Small intestine (tissue), 7 donors: ENCODE data around the gene ZKSCAN8. TPM values are rescaled to one million over a fixed set of nuclear protein-coding genes. Genes with fewer than 3 reads are reported as not detected.

Experiments
- DNase-seq, 2 donors: peaks; one replicate each; pipeline versions ENCODE4 v3.0.0 to v3.0.0-alpha.2; 2013
- FAIRE-seq: peaks from 2 replicates; lab custom pipeline; 2012; peaks lifted over from hg19 to GRCh38; lab: Jason Lieb, UNC
- H3K27ac ChIP-seq, 3 donors: one replicate each; pipeline ENCODE4 v1.5.1; 2013; ENCODE audit warnings: low read length in 2 of 3, mild to moderate bottlenecking in 2 of 3, control low read depth in 1 of 3, inconsistent platforms in 1 of 3, low read depth in 1 of 3, moderate library complexity in 1 of 3
- H3K27me3 ChIP-seq, 3 donors: one replicate each; pipeline ENCODE4 v1.6.1; 2013; ENCODE audit warnings: low read length in 3 of 3, inconsistent platforms in 1 of 3; ENCODE audit not compliant: control insufficient read depth in 3 of 3, insufficient read depth in 3 of 3
- H3K36me3 ChIP-seq, 3 donors: one replicate each; pipeline ENCODE4 v1.6.1; 2013; ENCODE audit warnings: low read length in 3 of 3, inconsistent platforms in 1 of 3, low read depth in 1 of 3, mild to moderate bottlenecking in 1 of 3, moderate library complexity in 1 of 3; ENCODE audit not compliant: control insufficient read depth in 3 of 3, insufficient read depth in 2 of 3
- H3K4me1 ChIP-seq, 3 donors: one replicate each; pipeline ENCODE4 v1.6.1; 2013; ENCODE audit warnings: low read length in 2 of 3, inconsistent platforms in 1 of 3, low read depth in 1 of 3, mild to moderate bottlenecking in 1 of 3, moderate library complexity in 1 of 3; ENCODE audit not compliant: control insufficient read depth in 3 of 3, insufficient read depth in 2 of 3
- H3K4me3 ChIP-seq, 3 donors: one replicate each; pipeline ENCODE4 v1.5.1; 2013; ENCODE audit warnings: low read length in 3 of 3, control low read depth in 1 of 3, inconsistent platforms in 1 of 3, low read depth in 1 of 3, mild to moderate bottlenecking in 1 of 3, moderate library complexity in 1 of 3
- H3K9me3 ChIP-seq, 2 donors: one replicate each; pipeline ENCODE4 v1.6.1; 2013; ENCODE audit warnings: low read depth in 1 of 2, low read length in 1 of 2; ENCODE audit not compliant: control insufficient read depth in 2 of 2, insufficient read depth in 1 of 2
- WGBS, 3 donors: extraction: QIAGEN DNeasy Blood & Tissue Kit; methylation state at CpG; one replicate each; pipeline ENCODE4 v1.1.7; 2013; 5-methylcytosine and 5-hydroxymethylcytosine counted together
- polyA plus RNA-seq, 4 donors: library from polyadenylated mRNA; stranded (reverse) in 3 of 4; unstranded in 1 of 4; fragments of 200-250 nt in 3 of 4; fragments of 120-200 nt in 1 of 4; gene quantifications; one replicate each; pipeline versions ENCODE4 v1.2.1 to v1.2.3, GENCODE V29; 2013
- donor health status: healthy with polysubstance abuse.
- donor health status: control.
- donor health status: control.
- donor health status: Bipolar disorder and iron deficiency.
- donor health status: healthy.

The ZKSCAN8 gene
- polyA plus RNA-seq, 4 donors = 1.1 to 20.1 (median 2.3) TPM

DNA sequence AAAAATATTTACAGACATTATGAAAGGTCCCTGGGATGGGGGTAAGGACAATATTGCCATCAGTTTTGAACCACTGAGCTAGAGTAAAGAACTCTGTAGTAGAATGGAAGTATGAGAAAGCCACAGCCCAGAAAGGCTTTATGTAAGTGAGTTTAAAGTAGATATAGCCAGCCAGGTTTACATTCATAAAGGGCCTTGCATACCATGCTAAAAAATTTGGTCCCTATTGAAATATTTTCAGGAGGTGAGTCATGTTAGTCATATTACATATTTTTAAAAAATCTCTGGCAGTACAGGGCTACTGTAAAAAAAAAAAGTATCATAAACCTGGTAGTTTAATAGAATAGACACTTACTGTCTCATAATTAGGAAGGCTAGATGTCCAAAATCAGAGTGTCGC lies 3.5 kb downstream of the ZKSCAN8 start:
- 95 to 100% (median 100%) methylated on average over 1 of the region's 1 CpG for WGBS, 3 donors
- no peak for DNase-seq
- H3K9me3 ChIP-seq = no peaks in the 10 kb centered on the region
- peaks cover 5 to 9% (median 6%) of the 10 kb centered on the region in 3 donors for H3K36me3 ChIP-seq
- no peak overlapping the region for H3K27ac ChIP-seq
- FAIRE-seq = no peak
- no peaks in the 10 kb centered on the region for H3K27me3 ChIP-seq
- H3K4me1 ChIP-seq = peaks cover 0 to 5% (median 0%) of the 10 kb centered on the region in 3 donors
- H3K4me3 ChIP-seq = no peak overlapping the region

DNA sequence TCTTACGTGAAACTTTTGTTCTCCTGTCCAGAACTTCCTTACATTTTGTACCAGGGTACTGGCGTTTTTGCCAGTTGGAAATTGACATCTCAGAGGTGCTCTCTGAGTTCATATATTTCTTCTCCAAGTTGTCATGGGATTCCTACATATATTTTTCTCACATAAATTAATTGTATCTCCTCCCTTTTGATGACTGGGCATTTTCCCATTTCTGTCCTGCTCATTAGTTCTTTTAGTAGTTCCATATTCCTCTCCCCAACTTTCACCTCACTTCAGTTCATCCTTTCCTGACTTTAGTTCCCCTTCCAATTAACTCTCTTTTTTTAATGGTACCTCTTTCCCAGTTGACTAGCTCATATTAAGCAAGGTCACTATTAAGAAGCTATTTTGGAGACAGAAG lies 10.8 kb downstream of the ZKSCAN8 start:
- WGBS, 3 donors = 90 to 100% (median 93%) methylated on average over 2 of the region's 2 CpGs
- no peak overlapping the region for H3K27ac ChIP-seq
- H3K36me3 ChIP-seq = peaks cover 22 to 34% (median 34%) of the 10 kb centered on the region in 3 donors

DNA sequence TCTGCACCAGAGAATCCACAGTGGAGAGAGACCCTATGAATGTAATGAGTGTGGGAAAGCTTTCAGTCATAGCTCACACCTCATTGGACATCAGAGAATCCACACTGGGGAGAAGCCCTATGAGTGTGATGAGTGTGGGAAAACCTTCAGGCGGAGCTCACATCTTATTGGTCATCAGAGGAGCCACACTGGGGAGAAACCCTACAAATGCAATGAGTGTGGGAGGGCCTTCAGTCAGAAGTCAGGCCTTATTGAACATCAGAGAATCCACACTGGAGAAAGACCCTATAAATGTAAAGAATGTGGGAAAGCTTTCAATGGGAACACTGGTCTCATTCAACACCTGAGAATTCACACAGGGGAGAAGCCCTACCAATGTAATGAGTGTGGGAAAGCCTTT lies 11.9 kb downstream of the ZKSCAN8 start:
- DNase-seq = no peak
- Histone ChIP-seq H3K9me3 (peaks cover 0 to 8% of the 10 kb centered on the region in 2 donors), H3K27me3 (no peaks in the 10 kb centered on the region), H3K4me3 (no peak overlapping the region), H3K36me3 (peaks cover 18 to 34% (median 31%) of the 10 kb centered on the region in 3 donors), H3K27ac (no peak overlapping the region), H3K4me1 (no peaks in the 10 kb centered on the region)
- WGBS, 3 donors = 96 to 100% (median 100%) methylated on average over 1 of the region's 1 CpG
- FAIRE-seq = no peak

More for the DNA sequence above, 10.8 kb downstream of the ZKSCAN8 start:
- DNase-seq = no peak
- H3K4me1 ChIP-seq = no peaks in the 10 kb centered on the region
- H3K27me3 ChIP-seq = no peaks in the 10 kb centered on the region
- no peak overlapping the region for H3K4me3 ChIP-seq
- peaks cover 0 to 8% of the 10 kb centered on the region in 2 donors for H3K9me3 ChIP-seq
- FAIRE-seq = no peak

DNA sequence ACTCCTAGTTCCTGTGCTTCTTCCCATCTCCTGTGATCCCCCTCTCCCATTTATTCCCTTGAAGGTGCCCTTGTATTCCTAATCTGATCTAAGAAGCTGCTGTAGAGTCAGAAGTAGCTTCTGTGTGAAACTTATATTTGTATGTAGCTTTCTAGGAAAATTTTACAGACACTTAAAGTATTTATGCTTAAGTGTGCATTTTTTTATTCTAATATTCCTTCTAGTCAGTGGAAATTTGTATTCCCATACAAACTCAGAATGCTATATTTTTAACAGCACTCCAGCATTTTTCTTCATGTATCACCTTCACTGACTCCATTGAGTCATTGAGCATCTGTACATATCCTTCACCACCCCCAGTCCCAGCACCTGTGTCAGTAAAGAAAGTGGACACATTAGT lies 12.7 kb downstream of the ZKSCAN8 start:
- no peak overlapping the region for H3K27ac ChIP-seq
- no peaks in the 10 kb centered on the region for H3K4me1 ChIP-seq
- H3K36me3 ChIP-seq = peaks cover 16 to 34% (median 27%) of the 10 kb centered on the region in 3 donors
- no peaks in the 10 kb centered on the region for H3K27me3 ChIP-seq
- H3K9me3 ChIP-seq = peaks cover 0 to 8% of the 10 kb centered on the region in 2 donors
- H3K4me3 ChIP-seq = no peak overlapping the region
- FAIRE-seq (no peak), DNase-seq (no peak)

DNA sequence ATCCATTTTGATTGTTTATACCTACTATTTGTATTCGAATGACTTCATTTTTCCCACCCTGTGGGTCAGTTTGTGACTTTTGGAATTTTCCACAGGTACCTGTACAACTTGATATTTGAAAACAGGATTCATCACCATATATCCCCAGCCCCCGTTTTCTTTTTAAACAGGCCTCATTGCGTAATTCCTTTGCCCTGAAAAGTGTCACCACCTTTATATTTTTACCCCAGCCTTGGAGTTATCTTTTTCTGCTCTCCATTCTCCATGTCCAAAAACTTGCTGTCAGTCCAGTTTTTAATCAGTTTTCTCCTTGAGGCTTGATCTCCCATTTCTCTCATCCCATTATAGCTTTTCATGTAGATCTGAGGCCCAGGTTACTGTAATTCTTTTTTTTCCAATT lies 16.6 kb downstream of the ZKSCAN8 start:
- Histone ChIP-seq H3K27me3 (no peaks in the 10 kb centered on the region), H3K4me1 (peaks cover 0 to 3% (median 0%) of the 10 kb centered on the region in 3 donors), H3K36me3 (peaks cover 3 to 16% (median 15%) of the 10 kb centered on the region in 3 donors), H3K9me3 (peaks cover 0 to 4% of the 10 kb centered on the region in 2 donors), H3K4me3 (no peak overlapping the region), H3K27ac (no peak overlapping the region)
- FAIRE-seq = no peak
- 94 to 99% (median 97%) methylated on average over 3 of the region's 3 CpGs for WGBS, 3 donors
- DNase-seq = no peak

DNA sequence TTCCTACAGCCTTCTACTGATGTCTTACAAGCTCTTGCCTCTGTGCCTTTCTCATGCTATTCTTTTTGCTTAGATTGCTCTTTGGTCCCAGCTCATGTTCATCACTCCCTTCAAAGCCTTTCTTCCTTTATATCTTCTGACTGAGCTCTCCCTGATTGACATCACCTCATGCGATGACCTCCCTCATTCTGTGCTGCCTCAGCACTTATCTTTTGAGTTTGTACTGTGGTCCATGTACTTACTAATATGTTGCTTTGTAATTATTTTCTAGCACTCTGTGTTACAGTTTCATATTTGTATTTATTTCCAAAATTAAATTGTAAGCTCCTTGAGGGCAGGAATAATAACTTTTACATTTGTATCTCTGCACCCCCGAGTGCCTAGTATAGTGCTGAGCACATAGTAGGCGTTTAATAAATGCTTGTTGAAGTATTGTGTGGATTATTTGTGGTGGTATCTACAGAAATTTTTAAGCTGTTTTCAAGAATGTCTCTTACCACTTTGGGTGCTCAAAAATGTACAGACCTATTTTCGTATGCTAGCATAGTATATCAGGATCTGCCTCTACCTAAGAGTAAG lies 17.4 kb downstream of the ZKSCAN8 start:
- Histone ChIP-seq H3K27me3 (no peaks in the 10 kb centered on the region), H3K27ac (no peak overlapping the region), H3K4me3 (no peak overlapping the region), H3K9me3 (no peaks in the 10 kb centered on the region), H3K36me3 (peaks cover 0 to 8% (median 7%) of the 10 kb centered on the region in 3 donors), H3K4me1 (peaks cover 0 to 3% (median 0%) of the 10 kb centered on the region in 3 donors)
- 94 to 99% (median 96%) methylated on average over 4 of the region's 4 CpGs for WGBS, 3 donors
- DNase-seq (no peak), FAIRE-seq (no peak)

DNA sequence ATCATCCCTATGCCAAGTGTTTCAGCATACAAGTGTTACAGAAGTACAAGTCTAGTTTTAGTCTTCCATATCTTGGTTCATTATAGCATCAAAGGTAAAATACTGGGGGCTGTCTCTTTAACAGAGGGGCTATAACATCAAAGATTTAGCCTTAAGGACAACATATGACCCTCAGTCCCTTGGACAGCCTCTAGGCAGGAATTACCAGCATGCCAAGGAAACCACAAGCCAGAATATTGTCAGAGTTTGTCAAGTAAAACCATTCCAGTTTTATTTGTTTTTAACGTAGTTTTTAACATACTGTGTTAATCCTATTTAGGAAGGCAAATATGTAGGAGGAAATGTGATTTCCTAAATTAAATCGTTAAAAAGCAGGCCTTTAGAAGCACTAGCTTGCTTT lies 18.6 kb downstream of the ZKSCAN8 start:
- peaks cover 0 to 3% (median 0%) of the 10 kb centered on the region in 3 donors for H3K36me3 ChIP-seq
- no peak overlapping the region for H3K27ac ChIP-seq
- H3K4me3 ChIP-seq = no peak overlapping the region
- H3K27me3 ChIP-seq = no peaks in the 10 kb centered on the region
- FAIRE-seq (no peak), DNase-seq (no peak)
- H3K9me3 ChIP-seq = no peaks in the 10 kb centered on the region
- 84 to 93% (median 89%) methylated on average over 2 of the region's 2 CpGs for WGBS, 3 donors
- H3K4me1 ChIP-seq = peaks cover 0 to 3% (median 0%) of the 10 kb centered on the region in 3 donors

DNA sequence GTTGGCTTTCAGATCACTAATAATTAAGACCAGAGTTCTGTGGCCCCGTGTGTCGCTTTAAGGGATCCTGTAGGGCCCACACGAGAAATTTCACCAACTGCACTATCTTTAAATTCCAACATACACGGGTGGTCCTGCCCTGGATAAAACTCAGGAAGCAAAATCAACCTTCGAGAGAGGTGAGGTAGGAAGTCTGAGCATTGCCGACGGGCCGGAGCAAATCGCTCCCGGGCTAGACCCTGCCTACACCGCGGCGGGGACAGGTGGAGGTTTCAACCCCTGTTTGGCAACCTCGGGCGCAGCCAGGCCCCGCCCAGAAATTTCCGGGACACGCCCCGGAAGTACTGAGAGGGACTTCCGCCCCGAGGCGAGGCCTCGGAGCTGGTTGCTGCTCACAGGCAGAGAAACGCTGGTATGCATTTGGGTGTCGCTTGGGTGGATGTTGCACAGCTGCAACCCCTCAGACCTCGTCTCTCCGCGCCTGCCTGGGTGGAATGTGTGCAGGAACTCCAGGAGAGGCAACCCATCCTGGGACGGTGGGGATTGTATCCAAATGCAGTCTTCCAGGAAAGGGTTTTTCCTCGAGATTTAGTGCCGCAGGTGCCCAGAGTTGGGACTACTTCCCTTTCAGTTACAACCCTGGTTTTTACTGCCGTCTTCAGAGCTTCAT lies 19.9 kb downstream of the ZKSCAN8 start:
- DNase-seq (peak; percentile 65 to 91), FAIRE-seq (no peak)
- peaks cover 0 to 3% (median 0%) of the 10 kb centered on the region in 3 donors for H3K4me1 ChIP-seq
- no peaks in the 10 kb centered on the region for H3K36me3 ChIP-seq
- peak overlapping the region in 1 of 3 donors; percentile 41 for H3K27ac ChIP-seq
- H3K27me3 ChIP-seq = no peaks in the 10 kb centered on the region
- H3K9me3 ChIP-seq = no peaks in the 10 kb centered on the region
- peak overlapping the region; percentile 43 to 67 (median 47) for H3K4me3 ChIP-seq
- 4 to 20% (median 18%) methylated on average over 32 of the region's 32 CpGs for WGBS, 3 donors
